LHCN-M2 (cell line): ENCODE data around the gene LMX1A. TPM values are rescaled to one million over a fixed set of nuclear protein-coding genes. Genes with fewer than 3 reads are reported as not detected.

Experiments
- DNase-seq: peaks from one replicate; pipeline ENCODE4 v3.0.0-alpha.2; 2012; ENCODE audit warnings: low read depth
- total RNA-seq: library from RNA; depleted of rRNA; stranded (reverse); fragments of >200 nt; gene quantifications from 2 replicates; pipeline ENCODE4 v1.2.3, GENCODE V29; 2014

LMX1A gene
- total RNA-seq, 1 experiment from 2014 or later, result not detected

GRCh38 chr1:165367375-165367993 lies 11.0 kb upstream of the LMX1A start:
- DNase-seq, result peak; percentile 47

- DNase-seq, result no peak
Observed at GRCh38 chr1:165365341-165365740, 8.8 kb upstream of the LMX1A start.

GRCh38 chr1:165364568-165365133 lies 8.1 kb upstream of the LMX1A start:
- DNase-seq, result peak; percentile 29

- no peak for DNase-seq
Observed at GRCh38 chr1:165356876-165357275, 361 bp upstream of the LMX1A start.

GRCh38 chr1:165355139-165355976 lies 1.2 kb downstream of the LMX1A start:
- DNase-seq, result no peak

- no peak for DNase-seq
Observed at GRCh38 chr1:165354739-165355138, 1.8 kb downstream of the LMX1A start.

- no peak for DNase-seq
Observed at GRCh38 chr1:165353731-165354671, 2.5 kb downstream of the LMX1A start.

GRCh38 chr1:165352442-165353293 lies 3.8 kb downstream of the LMX1A start:
- no peak for DNase-seq

GRCh38 chr1:165351863-165352441 lies 4.6 kb downstream of the LMX1A start:
- DNase-seq, result no peak

- DNase-seq, result no peak
Observed at GRCh38 chr1:165350840-165351239, 5.7 kb downstream of the LMX1A start.

GRCh38 chr1:165345502-165345901 lies 11.0 kb downstream of the LMX1A start:
- DNase-seq, result no peak

GRCh38 chr1:165344736-165345135 lies 11.8 kb downstream of the LMX1A start:
- no peak for DNase-seq

GRCh38 chr1:165344198-165344597 lies 12.3 kb downstream of the LMX1A start:
- no peak for DNase-seq

- DNase-seq, result no peak
Observed at GRCh38 chr1:165342587-165342986, 13.9 kb downstream of the LMX1A start.

GRCh38 chr1:165342168-165342567 lies 14.3 kb downstream of the LMX1A start:
- DNase-seq, result no peak

- no peak for DNase-seq
Observed at GRCh38 chr1:165339164-165339563, 17.4 kb downstream of the LMX1A start.

GRCh38 chr1:165330483-165330882 lies 26.0 kb downstream of the LMX1A start:
- no peak for DNase-seq

- DNase-seq, result no peak
Observed at GRCh38 chr1:165329104-165329503, 27.4 kb downstream of the LMX1A start.

- no peak for DNase-seq
Observed at GRCh38 chr1:165328136-165328535, 28.4 kb downstream of the LMX1A start.

- no peak for DNase-seq
Observed at GRCh38 chr1:165327538-165327937, 29.0 kb downstream of the LMX1A start.
